GM12892 (cell line): ENCODE results near the gene LRRC56.

Experiments
- POLR2A ChIP-seq: IDR thresholded peaks from 2 replicates; pipeline ENCODE4 v1.6.1; 2011; ENCODE audit warnings: low read depth, low read length, control low read depth
- POLR2AphosphoS5 ChIP-seq: IDR thresholded peaks from 2 replicates; pipeline ENCODE4 v1.6.1; 2011; ENCODE audit warnings: low read depth, low read length, control low read depth
- TAF1 ChIP-seq: IDR thresholded peaks from 2 replicates; pipeline ENCODE4 v1.6.1; 2011; ENCODE audit warnings: low read depth, mild to moderate bottlenecking, control low read depth, low read length, borderline replicate concordance

DNA sequence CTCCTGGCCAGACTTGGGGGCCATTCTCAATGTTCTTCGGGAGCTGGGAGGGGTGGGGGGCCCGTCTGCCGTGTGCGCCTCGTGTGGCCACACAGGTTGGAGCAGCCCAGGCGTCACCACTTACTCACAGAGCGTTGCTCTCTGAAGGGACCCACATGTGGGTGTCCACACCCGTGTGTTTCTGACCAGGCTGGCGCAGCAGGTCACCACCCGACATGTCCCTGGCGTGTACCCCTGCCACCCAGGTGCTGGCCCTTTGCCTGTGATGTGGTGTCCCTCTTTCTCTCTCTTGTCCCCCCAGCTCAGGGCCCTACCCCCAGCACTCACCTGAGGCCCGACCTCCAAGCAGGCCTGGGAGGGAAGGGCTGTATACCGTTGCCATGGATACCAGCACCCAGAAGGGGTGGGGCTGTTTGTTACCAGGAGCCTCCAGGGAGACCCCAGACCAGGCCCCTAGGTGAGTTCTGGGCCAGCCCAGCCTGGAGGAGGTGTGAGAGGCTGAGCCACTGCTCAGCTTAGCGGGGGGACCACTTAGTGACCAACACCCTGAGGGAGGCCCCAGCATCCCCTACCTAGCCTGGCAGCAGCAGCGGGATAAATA lies 21.8 kb downstream of the LRRC56 start:
- TF ChIP-seq POLR2A (no peak), POLR2AphosphoS5 (no peak), TAF1 (no peak)
